IMR-90 (cell line): Measurements from ENCODE around the gene PPP1R16B. TPM values are rescaled to one million over a fixed set of nuclear protein-coding genes. Genes with fewer than 3 reads are reported as not detected.

Experiments used
- ATAC-seq: fragments of 200-7000 bp; cut with Tn5 transposase; 2 replicates; pipeline ENCODE4 v1.9.1; 2020; ENCODE audit warnings: low read depth, mild to moderate bottlenecking, moderate library complexity
- BruUV-seq: library from RNA; stranded (reverse); fragments of 400-500 nt; replicated peaks from 2 replicates; lab custom pipeline; 2021; lab: Mats Ljungman, UMichigan
- CTCF ChIA-PET: fragments of 300-600 bp; formaldehyde crosslinking; extraction: SDS; loops from one replicate; lab custom pipeline; 2021; ENCODE audit warnings: antibody characterized with exemption; lab: Yijun Ruan, JAX
- POLR2A ChIA-PET: fragments of 300-600 bp; sonication (Branson Sonifier 250); formaldehyde crosslinking; loops from one replicate; lab custom pipeline; 2022; ENCODE audit warnings: antibody characterized with exemption; ENCODE audit not compliant: unreplicated experiment; lab: Charles Lee
- DNase-seq: peaks from one replicate; pipeline ENCODE4 v3.0.0; 2013
- H2AFZ ChIP-seq: replicated peaks from 2 replicates; pipeline ENCODE3; 2013; ENCODE audit warnings: low read length, mild to moderate bottlenecking; ENCODE audit not compliant: poor library complexity
- H2AK5ac ChIP-seq: 2 replicates; pipeline ENCODE4 v1.6.1; 2013; ENCODE audit warnings: low read depth, low read length, inconsistent platforms
- H2AK9ac ChIP-seq: replicated peaks from 2 replicates; pipeline ENCODE3; 2013; ENCODE audit warnings: mild to moderate bottlenecking, low read depth, low read length, moderate library complexity; ENCODE audit not compliant: poor library complexity
- H2BK120ac ChIP-seq: 2 replicates; pipeline ENCODE4 v1.6.1; 2013; ENCODE audit warnings: low read depth, low read length, inconsistent platforms
- H2BK15ac ChIP-seq: 3 replicates; pipeline ENCODE4 v1.6.1; 2013; ENCODE audit warnings: low read depth, low read length, inconsistent platforms
- H2BK20ac ChIP-seq: 2 replicates; pipeline ENCODE4 v1.6.1; 2013; ENCODE audit warnings: low read depth, mild to moderate bottlenecking, inconsistent platforms, low read length, moderate library complexity
- H2BK5ac ChIP-seq: 2 replicates; pipeline ENCODE4 v1.6.1; 2013; ENCODE audit warnings: mild to moderate bottlenecking, low read depth, low read length, inconsistent platforms; ENCODE audit not compliant: poor library complexity, severe bottlenecking
- H3K14ac ChIP-seq: replicated peaks from 2 replicates; pipeline ENCODE4 v1.6.1; 2013; ENCODE audit warnings: low read depth, low read length, inconsistent platforms
- H3K18ac ChIP-seq: 2 replicates; pipeline ENCODE4 v1.6.1; 2013; ENCODE audit warnings: low read depth, low read length, control low read depth
- H3K23ac ChIP-seq: 2 replicates; pipeline ENCODE4 v1.6.1; 2013; ENCODE audit warnings: low read depth, low read length, inconsistent platforms
- H3K27ac ChIP-seq: 2 replicates; pipeline ENCODE4 v1.5.1; 2013; ENCODE audit warnings: mild to moderate bottlenecking, control low read depth, low read length; ENCODE audit not compliant: insufficient read depth
- H3K27me3 ChIP-seq: 2 replicates; pipeline ENCODE4 v1.6.1; 2013; ENCODE audit warnings: low read length; ENCODE audit not compliant: control insufficient read depth, insufficient read depth
- H3K36me3 ChIP-seq: 2 replicates; pipeline ENCODE4 v1.6.1; 2013; ENCODE audit warnings: low read length, mixed read lengths; ENCODE audit not compliant: control insufficient read depth, insufficient read depth
- H3K4ac ChIP-seq: 2 replicates; pipeline ENCODE4 v1.6.1; 2013; ENCODE audit warnings: low read depth, low read length, inconsistent platforms
- H3K4me1 ChIP-seq: 2 replicates; pipeline ENCODE4 v1.6.1; 2013; ENCODE audit warnings: low read length, mixed read lengths; ENCODE audit not compliant: control insufficient read depth, insufficient read depth
- H3K4me2 ChIP-seq: 2 replicates; pipeline ENCODE4 v1.6.1; 2013; ENCODE audit warnings: low read depth, mild to moderate bottlenecking, control low read depth, low read length, moderate library complexity
- H3K4me3 ChIP-seq: 2 replicates; pipeline ENCODE4 v1.5.1; 2013; ENCODE audit warnings: low read depth, mild to moderate bottlenecking, control low read depth, low read length, moderate library complexity; ENCODE audit not compliant: insufficient read depth
- H3K56ac ChIP-seq: 2 replicates; pipeline ENCODE4 v1.6.1; 2013; ENCODE audit warnings: low read length, inconsistent platforms; ENCODE audit not compliant: insufficient read depth; ENCODE audit errors: extremely low read depth
- H3K79me1 ChIP-seq, 2 experiments: 2 replicates each; pipeline ENCODE4 v1.6.1; 2013; ENCODE audit warnings: low read length in 2 of 2, inconsistent platforms in 1 of 2, low read depth in 1 of 2
- H3K9ac ChIP-seq: 2 replicates; pipeline ENCODE4 v1.6.1; 2013; ENCODE audit warnings: low read depth, low read length, control low read depth
- H3K9me1 ChIP-seq: 2 replicates; pipeline ENCODE4 v1.6.1; 2013; ENCODE audit warnings: low read length, inconsistent platforms; ENCODE audit not compliant: insufficient read depth
- H3K9me3 ChIP-seq: 2 replicates; pipeline ENCODE4 v1.6.1; 2013; ENCODE audit warnings: low read length; ENCODE audit not compliant: control insufficient read depth, insufficient read depth
- H4K20me1 ChIP-seq: 2 replicates; pipeline ENCODE4 v1.6.1; 2013; ENCODE audit warnings: low read length, inconsistent platforms; ENCODE audit not compliant: insufficient read depth
- H4K5ac ChIP-seq: 2 replicates; pipeline ENCODE4 v1.6.1; 2013; ENCODE audit warnings: mild to moderate bottlenecking, low read depth, low read length, control low read depth
- H4K8ac ChIP-seq, 2 experiments: 2 replicates each; pipeline ENCODE4 v1.6.1; 2013; ENCODE audit warnings: low read depth in 2 of 2, low read length in 2 of 2, control low read depth in 1 of 2, inconsistent platforms in 1 of 2
- H4K91ac ChIP-seq: 2 replicates; pipeline ENCODE4 v1.6.1; 2013; ENCODE audit warnings: low read depth, low read length, inconsistent platforms; ENCODE audit not compliant: insufficient read depth
- BHLHE40 ChIP-seq: fragments of 150-350 bp; IDR thresholded peaks from 2 replicates; pipeline ENCODE4 v1.6.1; 2016; ENCODE audit warnings: mild to moderate bottlenecking, low read depth, low read length
- CEBPB ChIP-seq: IDR thresholded peaks from 2 replicates; pipeline ENCODE4 v1.6.1; 2012; ENCODE audit warnings: low read depth, low read length, improper control_type of control experiment
- CHD1 ChIP-seq: IDR thresholded peaks from 2 replicates; pipeline ENCODE4 v1.6.1; 2012; ENCODE audit warnings: low read depth, low read length, improper control_type of control experiment
- CTCF ChIP-seq: conservative IDR thresholded peaks from 2 replicates; pipeline ENCODE4 v1.5.1; 2012; ENCODE audit warnings: mild to moderate bottlenecking, low read depth, low read length, improper control_type of control experiment
- ELK1 ChIP-seq: fragments of 150-350 bp; IDR thresholded peaks from 2 replicates; pipeline ENCODE4 v1.6.1; 2016; ENCODE audit warnings: low read depth, mild to moderate bottlenecking, low read length, moderate library complexity, borderline replicate concordance
- FOS ChIP-seq: fragments of 150-350 bp; IDR thresholded peaks from 2 replicates; pipeline ENCODE4 v1.6.1; 2016; ENCODE audit warnings: low read depth, low read length
- MAFK ChIP-seq: IDR thresholded peaks from 2 replicates; pipeline ENCODE4 v1.6.1; 2012; ENCODE audit warnings: low read depth, low read length, improper control_type of control experiment
- MAZ ChIP-seq: IDR thresholded peaks from 2 replicates; pipeline ENCODE4 v1.6.1; 2012; ENCODE audit warnings: low read depth, mild to moderate bottlenecking, low read length, improper control_type of control experiment, moderate library complexity, borderline replicate concordance
- MXI1 ChIP-seq: IDR thresholded peaks from 2 replicates; pipeline ENCODE4 v1.6.1; 2012; ENCODE audit warnings: low read depth, mild to moderate bottlenecking, low read length, moderate library complexity, borderline replicate concordance
- NFE2L2 ChIP-seq: fragments of 150-350 bp; IDR thresholded peaks from 2 replicates; pipeline ENCODE4 v1.6.1; 2016; ENCODE audit warnings: low read depth, mild to moderate bottlenecking, low read length
- RAD21 ChIP-seq: IDR thresholded peaks from 2 replicates; pipeline ENCODE4 v1.6.1; 2012; ENCODE audit warnings: low read length, improper control_type of control experiment
- RFX5 ChIP-seq: IDR thresholded peaks from 2 replicates; pipeline ENCODE4 v1.8.0; 2012; ENCODE audit warnings: low read depth, mild to moderate bottlenecking, low read length, moderate library complexity
- SMC3 ChIP-seq: fragments of 150-350 bp; IDR thresholded peaks from 2 replicates; pipeline ENCODE4 v1.6.1; 2016; ENCODE audit warnings: low read depth, mild to moderate bottlenecking, antibody characterized with exemption, low read length, moderate library complexity
- USF2 ChIP-seq: fragments of 150-350 bp; IDR thresholded peaks from 2 replicates; pipeline ENCODE4 v1.6.1; 2017; ENCODE audit warnings: mild to moderate bottlenecking, antibody characterized with exemption, low read length, low read depth
- WGBS, 2 experiments: methylation state at CpG; one replicate each; pipeline versions ENCODE4 v1.1.5 to v1.1.7; 2013; ENCODE audit warnings: missing lambda C conversion rate in 2 of 2; ENCODE audit not compliant: insufficient read length in 1 of 2; ENCODE audit errors: extremely low coverage in 2 of 2; 5-methylcytosine and 5-hydroxymethylcytosine counted together
- dilution Hi-C: fragments of 300-500 bp; cut with HindIII; formaldehyde crosslinking; loops from one replicate; pipeline ENCODE4 v1.14.3; 2018; ENCODE audit warnings: low sequenced_read_pairs; ENCODE audit not compliant: unreplicated experiment
- in situ Hi-C: fragments of 300-500 bp; cut with MboI; formaldehyde crosslinking; loops from 3 replicates; pipeline ENCODE4 v1.14.3; 2019; ENCODE audit warnings: low sequenced_read_pairs, inconsistent platforms, mixed read lengths
- intact Hi-C: fragments of 100-400 bp; cut with micrococcal nuclease; formaldehyde crosslinking; loops from 2 replicates; pipeline ENCODE4 v1.10.0; 2022
- polyA plus RNA-seq, 3 experiments: library from polyadenylated mRNA; depleted of rRNA; stranded (reverse); fragments of >200 nt; gene quantifications; 2 replicates each; pipeline ENCODE4 v1.2.3, GENCODE V29; 2012; ENCODE audit warnings: low replicate concordance in 1 of 3
- total RNA-seq: library from RNA; depleted of rRNA; stranded (reverse); fragments of >200 nt; gene quantifications from 2 replicates; pipeline ENCODE4 v1.2.3, GENCODE V29; 2012

PPP1R16B gene
- total and polyA plus RNA-seq, 2 of the 4 experiments (the other 2 are of a cell fraction), result not detected

GRCh38 chr20:38806855-38807655 is 1.6 kb downstream of the PPP1R16B start:
- no peaks in the 10 kb centered on the region for H4K20me1 ChIP-seq
- H3K4me3 ChIP-seq, result no peak overlapping the region
- H2AK9ac ChIP-seq, result no peak overlapping the region
- H3K4me1 ChIP-seq, result no peaks in the 10 kb centered on the region
- DNase-seq (no peak), ATAC-seq (no peak; the same call in 1 of the 2 replicates)
- 15% methylated on average over 11 of the region's 32 CpGs; no CpG with 5 or more reads in 1 of the 2 experiments for WGBS, 2 experiments
- dilution Hi-C loops (no loop called here), in situ Hi-C loops (no loop called here), intact Hi-C loops (no loop called here)
- CTCF ChIA-PET, result interaction anchor here (0.6 kb wide), 1 partner anchor 1268 kb away, joined by 3 read pairs; no protein-coding TSS in a partner anchor
- no peaks in the 10 kb centered on the region for H3K36me3 ChIP-seq
- peak overlapping the region; percentile 41 for H2AFZ ChIP-seq
- H2AK5ac ChIP-seq, result no peak overlapping the region
- H3K4ac ChIP-seq, result no peak overlapping the region
- no peak overlapping the region for H3K56ac ChIP-seq
- no peak overlapping the region for H3K9ac ChIP-seq
- no peak overlapping the region for H3K23ac ChIP-seq
- H3K4me2 ChIP-seq, result no peak overlapping the region; the same call in 1 of the 2 replicates
- H3K9me3 ChIP-seq, result no peaks in the 10 kb centered on the region
- no peak overlapping the region for H2BK20ac ChIP-seq
- H3K9me1 ChIP-seq, result no peaks in the 10 kb centered on the region
- H2BK5ac ChIP-seq, result no peak overlapping the region
- H3K14ac ChIP-seq, result no peak overlapping the region
- H3K18ac ChIP-seq, result no peak overlapping the region
- H4K91ac ChIP-seq, result no peak overlapping the region
- no peak overlapping the region for H2BK120ac ChIP-seq
- BruUV-seq, result no TSS peak
- no peak overlapping the region for H3K27ac ChIP-seq
- POLR2A ChIA-PET, result interaction anchor here (0.5 to 0.6 kb wide), 2 partner anchors 51 to 222 kb away, joined by 3 to 5 read pairs; no protein-coding TSS in a partner anchor
- H4K8ac ChIP-seq, result no peak overlapping the region
- no peak overlapping the region for H2BK15ac ChIP-seq
- peaks cover 63% of the 10 kb centered on the region for H3K27me3 ChIP-seq
- no peaks in the 10 kb centered on the region for H3K79me1 ChIP-seq
- H4K5ac ChIP-seq, result no peak overlapping the region
- TF ChIP-seq CHD1 (no peak), MAZ (no peak), SMC3 (no peak), FOS (no peak), NFE2L2 (no peak), ELK1 (no peak), RFX5 (no peak), MXI1 (no peak), USF2 (no peak), MAFK (no peak), RAD21 (no peak), CTCF (no peak), BHLHE40 (no peak), CEBPB (no peak)
